GM12875 (cell line): ENCODE results near the gene CPN2.

Source experiments
- H3K4me3 ChIP-seq: one replicate; pipeline ENCODE4 v1.5.1; 2011; ENCODE audit warnings: low read depth, low read length, control low read depth
- CTCF ChIP-seq: IDR thresholded peaks from 2 replicates; pipeline ENCODE4 v1.5.1; 2011; ENCODE audit warnings: low read depth, mild to moderate bottlenecking, control low read depth, inconsistent platforms, low read length, moderate library complexity, borderline replicate concordance; ENCODE audit not compliant: insufficient read depth

CPN2 gene

GRCh38 chr3:194354315-194354714 is 3.2 kb upstream of the CPN2 start:
- TF ChIP-seq CTCF = no peak
- H3K4me3 ChIP-seq = no peak overlapping the region

DNA sequence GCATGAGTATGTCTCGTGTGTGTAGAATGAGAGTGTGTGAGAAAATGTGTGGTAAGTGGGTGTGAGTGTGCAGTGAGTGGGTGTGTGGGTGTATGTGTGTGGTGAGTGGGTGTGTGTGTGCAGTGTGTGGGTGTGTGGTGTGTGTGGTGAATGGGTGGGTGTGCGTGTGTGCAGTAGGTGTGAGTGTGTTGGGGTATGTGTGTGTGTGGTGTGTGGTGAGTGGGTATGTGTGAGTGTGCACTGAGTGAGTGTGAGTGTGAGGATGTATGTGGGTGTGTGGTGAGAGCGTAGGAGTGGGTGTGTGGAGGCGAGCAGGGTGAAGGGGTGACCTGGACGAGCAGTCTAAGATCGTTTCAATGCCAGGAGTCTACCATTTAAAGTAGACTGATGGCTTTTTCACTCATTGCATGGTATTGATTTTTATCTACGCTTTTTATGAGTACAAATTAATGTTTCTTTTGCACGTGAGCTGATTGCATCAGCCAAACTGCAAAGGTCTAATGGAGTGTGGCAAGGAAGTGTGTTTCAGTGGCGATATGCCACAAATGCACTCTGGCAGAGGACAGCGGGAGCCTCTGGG is 1.6 kb upstream of the CPN2 start:
- no peak overlapping the region for H3K4me3 ChIP-seq
- TF ChIP-seq CTCF = no peak

DNA sequence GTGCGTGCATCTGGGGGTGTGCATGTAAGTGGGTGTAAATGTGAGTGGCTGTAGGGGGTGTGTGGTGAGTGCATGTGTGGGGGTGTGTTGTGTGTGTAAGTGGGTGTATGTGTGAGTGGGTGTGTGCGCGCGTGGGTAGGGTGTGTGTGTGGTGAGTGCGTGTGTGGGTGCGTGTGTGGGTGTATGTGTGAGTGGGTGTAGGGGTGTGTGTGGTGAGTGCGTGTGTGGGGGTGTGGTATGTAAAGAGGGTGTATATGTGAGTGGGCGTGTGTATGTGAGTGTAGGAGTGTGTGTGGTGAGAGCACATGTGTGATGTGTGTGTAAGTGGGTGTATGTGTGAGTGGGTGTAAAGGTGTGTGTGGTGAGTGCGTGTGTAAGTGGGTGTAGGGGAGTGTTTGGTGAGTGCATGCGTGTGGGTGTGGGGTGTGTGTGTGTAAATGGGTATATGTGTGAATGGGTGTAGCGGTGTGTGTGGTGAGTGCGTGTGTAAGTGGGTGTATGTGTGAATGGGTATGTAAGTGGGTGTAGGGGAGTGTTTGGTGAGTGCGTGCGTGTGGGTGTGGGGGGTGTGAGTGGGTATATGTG is 916 bp upstream of the CPN2 start:
- no peak for TF ChIP-seq CTCF
- H3K4me3 ChIP-seq = no peak overlapping the region

DNA sequence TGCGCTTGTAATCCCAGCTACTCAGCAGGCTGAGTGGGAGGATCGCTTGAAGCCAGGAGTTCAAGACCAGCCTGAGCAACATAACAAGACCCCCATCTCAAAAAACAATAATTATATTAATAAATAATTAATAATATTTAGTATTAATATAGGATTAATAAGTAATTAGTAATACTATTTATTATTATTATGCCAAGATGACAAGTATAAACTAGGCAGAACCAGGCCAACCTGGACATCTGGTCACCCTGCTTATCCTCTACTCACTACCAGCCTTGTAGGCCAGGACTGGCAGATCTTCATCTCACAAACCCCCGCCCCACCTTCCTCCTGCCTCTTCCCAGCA is 429 bp downstream of the CPN2 start:
- TF ChIP-seq CTCF = no peak
- no peak overlapping the region for H3K4me3 ChIP-seq

GRCh38 chr3:194348354-194348753 is 2.8 kb downstream of the CPN2 start:
- TF ChIP-seq CTCF = no peak

DNA sequence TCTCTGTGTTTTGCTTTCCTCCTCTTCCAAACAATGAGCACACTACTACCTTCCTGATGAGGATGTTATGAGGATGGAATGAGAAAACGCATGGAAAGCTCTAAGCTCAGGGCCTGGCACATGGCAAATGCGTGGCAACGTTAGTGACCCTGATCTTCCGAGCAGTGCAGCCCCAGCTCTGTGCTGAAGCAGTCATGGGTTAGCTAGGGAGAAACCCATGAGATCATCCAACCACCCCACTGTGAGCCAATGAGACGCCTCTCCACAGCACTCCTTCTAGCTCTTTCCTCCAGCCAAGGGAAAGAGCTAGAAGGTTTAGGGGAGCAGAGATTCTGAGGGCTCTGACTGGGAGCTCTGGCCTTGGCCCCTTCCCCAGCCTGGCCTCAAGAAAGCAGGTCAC is 4.5 kb downstream of the CPN2 start:
- no peak for TF ChIP-seq CTCF
- no peak overlapping the region for H3K4me3 ChIP-seq

More at GRCh38 chr3:194348354-194348753, 2.8 kb downstream of the CPN2 start:
- H3K4me3 ChIP-seq = no peak overlapping the region

DNA sequence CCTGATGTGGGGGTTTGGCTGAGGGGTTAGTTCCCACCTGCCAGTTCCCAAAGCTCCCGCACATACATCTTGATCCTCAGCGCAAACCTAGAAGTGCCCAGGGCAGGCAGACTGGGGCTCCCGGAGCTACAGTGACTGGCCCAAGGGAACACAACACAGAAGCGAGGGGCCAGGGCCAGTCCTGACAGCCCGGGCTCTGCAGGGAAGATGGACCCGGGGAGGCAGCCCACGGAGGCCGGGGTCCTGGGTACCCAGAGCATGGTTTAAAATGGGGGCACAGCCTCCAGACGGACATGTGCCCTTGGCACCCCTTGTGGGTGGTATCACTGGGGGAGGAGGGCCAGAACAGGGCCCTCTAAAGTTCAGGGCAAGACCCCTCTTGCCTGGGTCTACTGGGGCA is 5.1 kb downstream of the CPN2 start:
- H3K4me3 ChIP-seq = no peak overlapping the region
- TF ChIP-seq CTCF = no peak
